ENCODE data around the gene VPS36.
"Not testable (repeated sequence)": the region's sequence is repeated elsewhere in the genome, so short reads cannot be mapped to it uniquely, and the experiment has no call there.

The VPS36 gene

DNA sequence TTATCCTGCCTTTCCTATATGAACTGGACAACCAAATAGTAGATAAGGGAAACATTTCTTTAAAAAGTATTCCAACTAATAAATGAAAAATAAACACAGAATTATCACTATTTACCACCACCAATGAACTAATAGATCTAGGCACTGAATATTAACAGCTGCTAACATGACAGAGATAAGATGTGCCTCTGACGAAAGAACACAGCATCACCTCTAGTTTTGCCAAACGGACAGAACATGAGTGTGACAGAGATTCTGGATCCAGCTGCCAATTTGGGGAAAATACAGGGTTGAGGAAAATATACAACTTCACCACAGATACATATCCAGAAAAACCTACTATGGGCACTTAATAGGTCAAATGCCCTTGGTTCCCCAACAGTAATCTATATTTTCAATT lies 18.0 kb downstream of the VPS36 start:
- DNase-seq (ENCODE audit: low spot score), result no peak

DNA sequence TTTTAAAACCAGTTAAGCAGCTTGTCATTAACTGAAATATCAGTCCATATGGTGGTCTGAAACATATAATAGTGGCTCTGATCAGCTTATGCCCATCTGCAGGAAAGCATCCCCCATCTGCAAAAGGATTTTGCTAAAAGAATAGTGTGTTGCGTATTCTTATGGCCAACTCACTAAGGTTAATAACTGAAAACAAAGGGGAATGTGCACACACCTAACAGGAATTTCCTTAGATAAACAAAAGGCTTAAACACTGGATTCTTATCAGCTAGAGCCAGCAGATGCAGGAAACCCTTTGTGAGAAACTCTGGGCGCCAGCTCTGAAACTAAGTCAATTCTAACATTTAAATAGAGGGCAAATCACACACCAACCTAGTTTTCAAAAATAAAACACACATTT lies 22.1 kb downstream of the VPS36 start:
- peak; percentile 96 for DNase-seq (ENCODE audit: low spot score)

DNA sequence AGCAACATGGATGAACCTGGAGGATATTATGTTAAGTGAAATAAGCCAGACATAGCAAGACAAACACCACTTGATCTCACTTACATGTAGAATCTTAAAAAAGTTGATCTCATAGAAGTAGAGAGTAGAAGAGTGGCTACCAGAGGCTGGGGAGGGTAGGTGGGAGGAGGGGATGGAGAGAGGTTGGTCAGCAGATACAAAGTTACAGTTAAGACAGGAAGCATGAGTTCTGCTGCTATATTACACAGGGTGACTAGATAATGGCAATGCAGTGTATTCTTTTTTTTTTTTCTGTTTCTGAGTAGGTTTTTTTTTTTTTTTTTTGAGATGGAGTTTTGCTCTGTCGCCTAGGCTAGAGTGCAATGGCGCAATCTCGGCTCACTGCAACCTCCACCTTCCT lies 29.2 kb downstream of the VPS36 start:
- DNase-seq (ENCODE audit: low spot score), result no peak

DNA sequence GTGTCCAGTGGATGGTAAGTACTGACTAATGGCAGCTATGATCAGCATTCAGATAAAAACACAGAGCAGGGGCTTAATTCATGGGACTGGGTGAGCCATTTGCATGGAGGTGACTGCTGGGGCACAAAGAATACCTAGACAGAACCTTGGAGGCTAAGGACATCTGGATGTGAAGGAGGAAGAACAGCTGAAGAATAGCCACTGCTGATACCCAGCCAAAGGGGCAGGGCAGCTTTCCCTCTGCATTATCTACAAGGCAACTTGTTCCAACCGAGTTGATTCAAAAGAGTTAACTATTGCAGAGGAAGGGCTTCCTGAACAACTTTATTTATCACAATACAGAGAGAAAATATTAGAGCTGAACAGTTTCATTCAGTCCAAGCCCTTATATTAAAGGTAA lies 31.4 kb downstream of the VPS36 start:
- no peak for DNase-seq (ENCODE audit: low spot score)

DNA sequence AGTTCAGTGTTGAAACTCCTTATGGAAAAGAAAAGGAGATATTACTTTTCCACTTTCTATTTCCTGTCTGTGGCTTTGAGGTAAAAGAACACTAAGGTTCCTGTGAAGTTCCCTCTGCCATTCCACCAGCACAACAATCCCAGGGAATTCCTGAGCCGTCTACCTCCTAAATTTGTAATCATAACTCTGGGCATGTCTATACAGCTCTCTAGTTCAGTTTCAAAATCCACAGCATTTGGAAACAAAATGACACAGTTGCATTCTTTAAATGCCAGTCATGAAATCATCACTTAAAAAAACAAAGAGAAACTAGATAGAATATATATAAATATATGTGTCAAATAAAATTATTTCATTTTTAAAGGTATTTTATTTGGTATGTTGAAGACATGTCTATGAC lies 35.5 kb downstream of the VPS36 start:
- peak; percentile 26 for DNase-seq (ENCODE audit: low spot score)

DNA sequence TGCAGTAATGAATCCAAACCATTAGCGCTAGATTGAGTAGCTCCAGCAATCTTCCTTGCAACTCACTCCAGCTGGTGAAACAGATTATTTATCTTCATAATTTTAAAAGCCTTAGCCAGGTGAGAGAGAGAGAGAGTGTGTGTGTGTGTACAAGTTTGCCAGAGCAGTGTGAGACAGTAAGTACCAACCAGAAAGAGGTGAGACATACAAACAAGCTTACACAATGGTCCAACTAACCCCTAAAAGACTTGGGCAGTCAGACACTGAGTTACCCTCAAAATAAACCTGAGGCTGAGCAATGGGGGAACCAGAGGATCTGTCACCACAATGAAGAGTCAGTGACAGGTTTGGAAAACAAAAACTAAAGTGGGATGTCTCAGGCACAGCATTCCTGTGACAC lies 36.4 kb downstream of the VPS36 start:
- no peak for DNase-seq (ENCODE audit: low spot score)

DNA sequence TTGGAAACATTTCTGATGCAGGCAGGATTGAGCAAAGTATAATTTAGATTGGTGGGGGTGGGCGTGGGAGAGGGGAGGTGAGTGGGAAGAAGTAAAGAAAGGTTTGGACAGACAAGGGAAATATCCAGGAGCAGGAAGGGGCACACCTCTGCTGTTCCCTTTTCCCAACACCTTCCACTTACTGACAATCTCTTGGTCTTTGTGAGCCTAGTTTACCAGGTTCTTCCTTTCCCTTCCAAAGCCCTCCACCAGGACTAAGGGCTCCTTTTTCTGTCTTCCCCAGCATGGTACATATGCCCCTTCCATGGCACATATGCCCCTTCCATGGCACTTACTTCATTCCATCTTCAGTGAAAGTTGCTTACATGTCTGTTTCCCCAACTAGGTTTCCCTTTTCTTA lies 38.3 kb downstream of the VPS36 start:
- DNase-seq (ENCODE audit: low spot score), result no peak

DNA sequence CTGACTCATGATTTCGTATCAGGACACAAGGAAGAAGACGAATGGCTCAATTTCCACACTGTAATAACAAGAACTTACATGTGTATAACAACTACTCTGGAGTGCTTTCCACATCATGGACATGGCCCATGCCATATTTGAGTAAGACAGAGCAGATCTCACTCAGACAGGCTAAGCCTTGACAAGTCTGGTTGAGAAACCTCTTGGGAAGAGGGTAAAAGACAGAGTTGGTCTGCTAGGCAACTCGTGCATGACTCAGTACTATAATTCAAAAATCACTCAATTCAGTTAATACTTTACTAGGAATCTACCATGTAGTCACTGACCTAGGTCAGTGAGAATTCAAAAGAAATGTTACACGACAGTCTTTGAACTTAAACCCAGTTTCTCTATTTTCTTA lies 38.8 kb downstream of the VPS36 start:
- DNase-seq (ENCODE audit: low spot score), result no peak

DNA sequence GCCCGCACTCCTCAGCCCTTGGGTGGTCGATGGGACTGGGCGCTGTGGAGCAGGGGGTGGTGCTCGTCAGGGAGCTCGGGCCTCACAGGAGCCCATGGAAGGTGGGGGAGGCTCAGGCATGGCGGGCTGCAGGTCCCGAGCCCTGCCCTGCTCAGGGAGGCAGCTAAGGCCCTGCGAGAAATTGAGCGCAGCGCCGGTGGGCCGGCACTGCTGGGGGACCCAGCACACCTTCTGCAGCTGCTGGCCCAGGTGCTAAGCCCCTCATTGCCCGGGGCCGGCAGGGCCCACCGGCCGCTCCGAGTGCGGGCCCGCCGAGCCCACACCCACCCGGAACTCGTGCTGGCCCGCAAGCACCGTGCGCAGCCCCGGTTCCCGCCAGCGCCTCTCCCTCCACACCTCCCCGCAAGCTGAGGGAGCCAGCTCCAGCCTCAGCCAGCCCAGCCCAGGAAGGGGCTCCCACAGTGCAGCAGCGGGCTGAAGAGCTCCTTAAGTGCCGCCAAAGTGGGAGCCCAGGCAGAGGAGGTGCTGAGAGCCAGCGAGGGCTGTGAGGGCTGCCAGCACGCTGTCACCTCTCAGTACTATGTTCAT lies 42.3 kb downstream of the VPS36 start:
- DNase-seq (ENCODE audit: low spot score), result not testable (repeated sequence)

DNA sequence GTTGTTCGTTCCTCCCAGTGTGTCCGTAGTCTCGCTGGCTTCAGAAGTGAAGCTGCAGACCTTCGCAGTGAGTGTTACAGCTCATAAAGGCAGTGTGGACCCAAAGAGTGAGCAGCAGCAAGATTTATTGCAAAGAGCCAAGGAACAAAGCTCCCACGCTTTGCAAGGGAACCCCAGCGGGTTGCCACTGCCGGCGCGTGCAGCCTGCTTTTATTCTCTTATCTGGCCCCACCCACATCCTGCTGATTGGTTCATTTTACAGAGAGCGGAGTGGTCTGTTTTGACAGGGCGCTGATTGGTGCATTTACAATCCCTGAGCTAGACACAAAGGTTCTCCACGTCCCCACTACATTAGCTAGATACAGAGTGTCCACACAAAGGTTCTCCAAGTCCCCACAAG lies 43.0 kb downstream of the VPS36 start:
- not testable (repeated sequence) for DNase-seq (ENCODE audit: low spot score)

DNA sequence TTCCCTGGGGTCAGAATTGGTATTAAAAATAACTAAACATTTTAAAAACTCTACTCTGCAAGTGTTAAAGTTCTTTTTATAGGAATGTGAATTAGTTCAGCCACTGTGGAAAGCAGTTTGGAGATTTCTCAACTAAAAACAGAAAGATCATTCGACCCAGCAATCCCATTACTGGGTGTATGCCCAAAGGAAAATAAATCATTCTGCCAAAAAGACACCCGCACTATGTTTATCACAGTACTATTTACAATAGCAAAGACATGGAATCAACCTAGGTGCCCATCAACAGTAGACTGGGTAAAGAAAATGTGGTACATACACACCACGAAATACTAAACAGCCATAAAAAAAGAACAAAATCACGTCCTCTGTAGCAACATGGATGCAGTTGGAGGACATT lies 43.8 kb downstream of the VPS36 start:
- DNase-seq (ENCODE audit: low spot score), result no peak

DNA sequence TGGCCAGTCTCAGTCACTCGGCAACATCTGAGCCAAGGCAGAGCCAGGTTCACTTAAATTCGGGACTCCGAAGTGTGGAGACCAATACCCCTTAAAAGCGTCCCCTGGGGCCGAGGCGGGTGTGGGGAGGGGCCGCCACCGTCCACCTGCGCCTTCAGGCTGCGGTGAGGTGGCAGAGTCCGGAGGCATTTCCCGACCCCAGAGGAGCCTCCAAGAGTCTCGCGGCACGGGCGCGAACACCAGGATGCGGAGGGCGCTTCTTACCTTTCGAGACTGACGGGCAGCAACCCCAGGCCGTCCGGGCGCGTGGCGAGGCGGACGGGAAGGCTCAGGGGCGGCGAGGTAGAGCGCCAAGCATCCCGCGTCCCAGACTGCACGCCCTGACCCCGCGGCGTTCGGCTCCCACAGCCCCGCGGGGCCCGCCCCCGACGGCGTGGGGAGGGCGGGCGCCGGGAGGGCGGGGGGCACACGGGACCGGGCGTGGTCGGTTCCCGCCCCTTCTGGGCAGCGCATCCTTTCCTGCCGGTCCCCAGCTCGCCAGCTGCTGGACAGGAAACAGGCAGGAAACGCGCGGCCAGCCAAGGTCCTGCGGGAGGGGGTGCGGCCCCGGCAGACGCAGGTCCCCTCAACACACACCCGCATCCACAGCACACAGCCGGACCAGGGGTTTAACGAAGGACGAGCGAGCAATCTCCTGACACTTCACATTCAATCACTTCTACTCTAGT lies 44.5 kb downstream of the VPS36 start, which contains the start of gene THSD1:
Gene THSD1, minus strand, starts transcription at position 406 of the 728 bp plus-strand sequence. CDS start 3,572 bp downstream, outside the sequence.
- DNase-seq (ENCODE audit: low spot score), result peak; percentile 74

DNA sequence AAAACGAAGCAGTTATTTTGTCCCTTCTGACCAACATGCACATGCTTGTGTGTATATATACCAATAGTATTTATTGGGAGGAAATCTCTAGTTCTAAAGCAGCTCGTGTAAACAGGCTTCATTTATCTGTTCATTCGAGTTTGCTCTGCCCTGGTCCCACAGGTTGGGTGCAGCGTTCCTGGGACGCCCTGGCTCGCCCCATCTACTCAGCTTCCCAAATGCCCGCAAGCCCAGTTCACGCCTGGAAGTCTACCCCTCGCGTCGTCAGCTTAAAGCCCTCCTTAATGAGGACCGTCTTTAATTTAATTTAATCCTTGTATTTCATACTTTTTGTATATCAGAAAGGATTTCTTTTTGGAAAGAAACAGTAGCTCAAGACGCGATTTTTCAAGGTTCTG lies 45.1 kb downstream of the VPS36 start:
- no peak for DNase-seq (ENCODE audit: low spot score)

DNA sequence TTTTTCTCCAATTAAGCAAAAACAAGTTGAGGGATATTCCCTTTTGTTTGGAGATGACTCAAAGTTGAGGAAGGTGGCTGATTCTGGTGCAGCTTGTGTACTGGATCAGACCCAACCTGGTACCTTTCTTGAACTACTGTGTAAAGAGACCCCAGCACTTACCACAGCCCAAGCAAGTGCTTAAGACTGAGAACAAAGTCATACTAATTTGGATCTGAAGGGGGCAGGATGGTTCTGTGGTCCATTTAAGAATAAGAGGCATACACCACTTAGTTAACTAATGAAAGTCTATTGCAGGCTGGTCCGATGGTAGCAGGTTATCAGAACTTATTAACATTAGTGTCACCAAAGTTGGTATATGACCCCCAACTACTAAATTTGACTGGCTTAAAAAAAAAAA lies 50.7 kb downstream of the VPS36 start:
- no peak for DNase-seq (ENCODE audit: low spot score)

DNA sequence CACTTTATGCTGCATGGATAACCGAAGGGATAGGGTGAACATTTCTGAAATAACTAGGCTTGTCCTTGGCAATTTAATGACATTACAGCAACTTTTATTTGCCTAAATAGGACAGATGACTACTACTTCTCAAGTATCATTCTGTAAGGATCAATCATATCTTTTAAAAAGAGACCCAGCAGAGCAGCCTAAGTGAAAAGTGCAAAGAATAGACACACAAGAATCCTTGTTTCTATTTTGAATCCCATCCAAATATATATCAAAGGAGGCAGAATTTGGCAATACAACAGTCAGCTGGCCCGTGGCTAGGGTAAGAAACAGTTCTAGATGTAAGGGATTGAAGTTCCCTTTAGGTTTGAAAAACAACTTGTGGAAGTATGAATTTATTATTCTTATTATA lies 51.4 kb downstream of the VPS36 start:
- DNase-seq (ENCODE audit: low spot score), result no peak

DNA sequence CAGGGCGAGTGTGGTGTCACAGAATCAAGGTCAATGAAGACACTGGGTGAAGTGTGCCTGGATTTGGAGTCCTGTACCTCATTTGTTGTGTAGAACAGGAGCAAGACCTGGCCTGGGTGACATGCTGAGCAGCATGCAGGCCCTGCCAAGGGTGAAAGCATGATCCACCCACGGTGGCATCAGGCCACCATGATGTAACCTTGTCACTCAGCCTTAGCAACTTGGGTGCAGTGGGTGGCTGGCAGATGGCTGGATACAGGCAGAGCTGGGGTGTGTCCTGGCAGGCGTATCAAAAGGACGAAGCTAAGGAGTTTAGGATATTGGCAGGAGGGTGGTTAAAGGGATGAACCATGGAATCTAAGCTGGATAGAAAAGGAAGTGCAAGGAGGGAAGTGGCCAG lies 54.7 kb downstream of the VPS36 start:
- no peak for DNase-seq (ENCODE audit: low spot score)

DNA sequence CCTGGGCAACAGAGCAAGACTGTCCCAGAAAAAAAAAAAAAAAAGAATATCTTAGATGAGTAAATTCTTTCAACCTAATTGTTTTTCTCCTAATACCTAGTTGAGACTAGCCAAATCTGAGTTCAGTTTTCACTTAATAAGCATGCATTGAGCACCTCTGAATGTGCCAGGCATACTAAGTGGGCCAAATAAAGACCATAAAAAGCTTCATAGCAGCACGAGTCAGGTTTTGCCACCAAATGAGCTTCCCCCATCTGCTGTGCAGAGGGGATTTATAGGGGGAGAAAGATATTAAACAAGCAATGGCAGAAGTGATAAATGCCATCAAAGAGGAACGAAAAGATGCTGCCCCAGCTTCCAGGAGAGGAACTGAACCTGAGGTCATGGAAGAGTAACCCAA lies 55.8 kb downstream of the VPS36 start:
- no peak for DNase-seq (ENCODE audit: low spot score)

DNA sequence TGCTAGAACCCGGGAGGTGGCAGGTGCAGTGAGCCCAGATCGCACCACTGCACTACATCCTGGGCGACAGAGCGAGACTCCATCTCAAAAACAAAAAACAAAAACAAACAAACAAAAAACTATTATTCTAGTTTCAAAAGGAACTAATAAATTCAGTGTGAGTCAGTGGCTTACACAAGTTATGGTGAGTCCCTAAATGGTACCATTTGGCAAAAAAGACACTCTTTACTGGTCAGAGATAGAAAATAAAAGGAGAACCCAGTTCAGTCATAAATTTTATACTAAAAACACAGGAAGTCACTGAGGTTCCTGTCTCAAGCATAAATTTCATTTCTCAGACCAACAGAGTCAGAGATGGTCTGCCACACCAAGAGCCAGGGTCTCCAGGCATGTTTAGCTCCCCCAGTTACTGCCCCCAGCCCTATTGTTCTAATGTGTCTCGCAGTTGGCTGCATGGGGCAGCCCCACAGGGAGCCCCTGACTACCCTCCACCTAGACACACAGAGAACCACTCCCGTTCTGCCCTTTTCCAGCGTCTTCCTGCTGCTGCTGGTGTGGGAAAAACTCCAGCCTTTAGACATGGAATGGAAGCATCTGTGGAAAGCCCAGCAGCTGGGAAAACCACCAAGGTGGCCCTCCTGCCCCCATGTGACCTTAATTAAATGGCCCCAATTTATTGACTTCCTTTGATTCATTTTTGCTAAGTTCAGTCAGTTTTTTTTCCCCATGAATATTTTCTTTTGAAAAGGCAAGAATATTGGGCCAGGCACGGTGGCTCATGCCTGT lies 56.7 kb downstream of the VPS36 start:
- no peak for DNase-seq (ENCODE audit: low spot score)

DNA sequence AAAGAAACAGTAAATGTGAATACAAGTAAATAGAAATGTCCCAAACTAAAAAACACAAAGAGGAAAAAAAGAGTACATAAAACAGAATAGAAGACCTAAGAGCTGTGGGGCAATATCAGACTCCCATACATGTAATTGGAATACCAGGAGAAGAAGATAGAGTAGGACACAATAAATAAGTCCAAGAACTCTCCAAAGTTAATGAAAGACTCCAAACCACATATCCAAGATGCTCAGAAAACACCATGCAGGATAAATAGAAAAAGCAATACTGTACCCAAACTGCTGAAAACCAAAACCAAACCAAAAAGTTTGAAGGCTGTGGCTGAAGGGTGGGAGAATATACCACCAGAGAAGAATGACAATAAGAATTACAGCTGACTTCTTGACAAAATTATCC lies 62.7 kb downstream of the VPS36 start:
- no peak for DNase-seq (ENCODE audit: low spot score)

DNA sequence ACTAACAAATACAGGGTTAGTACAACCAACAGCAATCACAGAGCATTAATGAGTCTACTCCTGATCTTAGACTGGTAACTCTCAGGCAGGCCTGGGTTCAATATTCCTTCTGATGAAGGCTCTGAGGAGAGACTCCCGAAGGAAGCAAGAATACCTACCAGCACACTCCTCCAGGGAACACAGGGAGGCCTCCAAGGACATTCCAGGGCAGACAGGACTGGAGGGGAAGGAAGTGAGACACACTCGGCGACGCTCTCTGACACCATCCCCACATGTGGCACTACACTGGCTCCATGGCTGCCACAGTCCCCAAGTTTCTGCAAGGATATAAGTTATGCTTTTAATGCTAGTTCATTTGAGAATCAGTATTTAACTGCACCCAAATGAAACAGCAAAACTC lies 64.6 kb downstream of the VPS36 start:
- DNase-seq (ENCODE audit: low spot score), result peak; percentile 67

DNA sequence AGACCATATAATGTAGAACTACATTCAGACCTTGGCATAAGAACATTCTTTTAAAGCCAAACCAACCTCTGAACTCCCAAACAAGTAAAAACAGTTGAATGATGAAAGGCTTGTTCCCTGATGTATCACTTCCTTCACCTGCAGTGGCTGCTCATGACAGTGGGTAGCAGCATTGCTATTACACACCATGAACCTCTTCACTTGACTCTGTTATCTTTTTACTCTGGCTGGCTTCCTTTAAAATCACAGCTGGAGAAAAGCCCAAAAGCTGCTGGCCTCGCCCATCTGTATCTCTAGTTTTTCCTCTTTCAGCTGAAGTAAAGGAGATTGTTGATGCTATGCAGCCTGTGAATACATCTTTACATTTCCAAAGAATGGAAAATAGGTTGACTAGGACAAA lies 67.1 kb downstream of the VPS36 start:
- DNase-seq (ENCODE audit: low spot score), result no peak

DNA sequence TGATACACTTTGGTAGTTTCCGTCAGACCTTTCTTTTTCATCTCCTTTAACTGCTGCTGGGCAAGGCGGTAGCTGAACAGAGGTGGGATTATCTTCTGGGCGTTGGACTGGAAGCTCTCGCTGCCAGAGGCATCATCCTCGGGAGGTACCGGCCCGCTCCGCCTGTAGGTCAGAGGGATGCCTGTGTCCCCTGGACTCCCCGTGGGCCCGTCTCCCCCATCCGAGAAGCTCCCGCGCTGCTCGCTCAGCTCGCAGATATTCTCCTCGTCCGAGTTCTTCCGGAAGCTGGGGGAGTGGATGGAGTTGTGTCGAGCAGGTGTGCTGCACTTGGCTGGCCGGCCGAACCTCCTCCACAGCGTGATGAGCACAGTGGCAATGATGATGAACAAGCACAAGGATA lies 72.1 kb downstream of the VPS36 start:
- no peak for DNase-seq (ENCODE audit: low spot score)

DNA sequence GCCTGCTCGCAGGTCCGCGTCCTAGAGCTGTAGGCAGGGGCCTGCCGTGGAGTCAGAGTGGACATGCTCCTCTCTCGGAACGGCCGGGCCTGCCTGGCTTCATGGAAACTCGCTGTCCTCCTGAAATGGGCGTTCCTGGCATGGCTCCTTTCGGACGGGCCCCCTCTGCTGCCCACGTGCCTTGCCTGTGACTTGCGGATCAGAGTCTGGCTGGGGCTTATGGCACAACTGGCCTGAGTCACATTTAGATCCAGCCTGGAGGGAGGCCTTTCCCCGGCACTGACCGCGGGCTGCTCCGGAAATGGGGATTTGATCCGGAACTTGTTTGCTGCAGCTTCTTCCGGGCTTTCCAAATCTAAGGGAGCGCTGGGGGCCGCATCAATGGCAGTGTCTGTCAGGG lies 72.5 kb downstream of the VPS36 start:
- DNase-seq (ENCODE audit: low spot score), result no peak
